DMS53 treated with DMSO at 0.1 percent for 48 hours (cell line): ENCODE data around the gene GOLGA7B.
A peak's percentile ranks its signal among the peaks of the same experiment; 100 is the strongest.

Experiments used
- DNase-seq: peaks from one replicate; lab custom pipeline; 2025; ENCODE audit not compliant: unreplicated experiment; lab: John Stamatoyannopoulos, UW

The GOLGA7B gene

DNA sequence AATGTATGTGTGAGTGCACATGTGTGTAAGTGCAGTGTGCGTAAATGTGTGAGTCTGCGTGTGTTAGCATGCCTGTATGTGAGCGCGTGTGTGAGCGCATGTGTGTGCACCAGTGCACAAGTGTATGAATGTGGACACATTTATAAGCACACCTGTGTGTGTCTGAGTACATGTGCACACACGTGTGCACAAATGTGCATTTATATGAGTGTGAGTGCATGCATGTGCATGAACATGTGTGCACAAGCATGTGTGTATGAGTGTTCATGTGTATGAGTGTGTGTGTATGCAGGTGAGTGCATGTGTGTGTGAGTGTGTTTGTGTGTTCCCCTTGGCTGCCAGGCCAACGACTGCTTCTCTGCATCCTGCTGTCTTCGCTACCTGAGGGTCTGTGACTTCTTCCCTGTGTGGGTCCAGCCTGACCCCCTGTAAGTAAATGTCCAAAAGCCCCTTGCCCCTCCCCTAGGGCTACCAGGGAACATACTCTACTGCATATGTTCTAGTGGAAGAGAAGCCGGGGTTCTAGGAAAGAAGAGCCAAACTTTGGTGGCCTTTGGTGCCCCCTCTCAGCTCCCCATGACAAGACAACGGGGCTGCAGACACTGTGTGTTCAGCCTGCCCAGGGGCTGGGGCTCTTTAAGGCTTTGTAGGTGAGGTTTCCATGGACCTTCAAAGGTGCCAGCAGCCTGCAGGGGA is 17.0 kb downstream of the GOLGA7B start:
- DNase-seq = no peak

GRCh38 chr10:97867220-97867800 is 17.7 kb downstream of the GOLGA7B start:
- DNase-seq = no peak

DNA sequence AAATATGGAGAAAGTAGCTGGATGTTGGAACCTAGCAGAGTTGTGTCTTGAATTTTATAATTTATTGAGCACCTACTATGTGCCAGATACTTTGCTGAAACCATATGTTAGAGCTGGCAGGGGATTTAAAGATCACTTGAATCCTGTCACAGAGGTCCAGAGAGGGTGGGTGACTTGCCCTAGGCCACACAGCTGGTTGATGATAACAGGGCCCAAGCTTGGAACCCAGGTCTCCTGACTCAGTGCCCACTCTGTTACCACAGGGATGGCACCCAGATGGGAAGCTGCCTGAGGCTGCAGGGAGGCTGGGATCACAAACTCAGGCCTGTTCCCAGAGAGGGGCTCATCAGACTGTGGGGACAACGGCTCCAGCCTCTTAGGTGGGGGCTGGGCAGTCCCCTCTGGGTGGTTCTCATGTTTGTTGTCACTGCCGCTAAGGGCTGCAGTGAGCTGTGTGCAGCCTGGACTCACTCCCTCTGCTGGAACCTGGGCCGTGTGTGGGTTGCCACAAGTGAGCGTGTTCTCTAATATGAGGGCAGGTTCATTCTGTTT is 18.6 kb downstream of the GOLGA7B start:
- DNase-seq = no peak

DNA sequence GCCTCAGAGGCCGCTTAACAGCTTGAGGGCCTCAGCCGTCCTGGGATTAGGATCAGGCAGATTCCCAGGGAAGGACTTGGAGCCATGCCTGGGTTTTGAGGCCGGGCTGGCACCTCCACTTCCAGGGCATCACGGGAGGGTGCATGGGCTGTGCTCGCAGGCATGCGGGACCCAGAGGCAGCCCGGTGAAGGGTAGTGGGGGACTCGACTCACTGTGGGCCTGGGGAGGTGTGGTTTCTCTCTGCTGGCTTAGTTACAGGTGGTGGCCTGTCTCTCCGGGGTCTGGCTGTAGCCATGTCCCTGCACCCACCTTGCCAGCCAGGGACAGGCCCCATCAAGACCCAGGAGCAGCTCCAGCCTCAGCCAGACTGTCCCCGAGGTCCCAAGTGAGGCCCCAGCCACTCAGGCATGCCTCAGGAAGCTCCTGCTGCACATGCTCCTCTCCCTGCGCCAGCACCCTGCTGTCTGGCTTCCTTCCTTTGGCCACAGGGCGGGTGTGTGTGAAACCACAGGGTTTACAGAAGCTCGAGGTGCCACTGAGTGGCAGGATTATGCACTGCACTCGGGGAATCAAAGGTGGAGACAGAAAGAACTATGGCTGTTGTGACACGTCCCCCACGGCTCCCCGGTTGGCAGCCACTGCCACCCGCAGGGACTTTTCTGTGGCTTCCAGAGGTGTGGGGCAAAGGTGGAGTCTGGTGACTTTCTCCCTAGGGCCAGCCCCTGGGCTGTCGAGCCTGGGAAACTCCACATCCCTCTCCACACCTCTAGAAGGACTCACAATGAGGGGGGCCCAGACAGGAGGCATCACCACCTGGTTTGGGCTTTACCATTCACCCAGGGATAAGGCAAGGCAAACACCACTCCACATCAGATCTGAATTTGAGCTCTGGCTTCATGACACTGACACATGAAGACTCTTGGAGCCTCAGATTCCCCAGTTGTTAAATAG is 19.7 kb downstream of the GOLGA7B start:
- DNase-seq = peak; percentile 99

DNA sequence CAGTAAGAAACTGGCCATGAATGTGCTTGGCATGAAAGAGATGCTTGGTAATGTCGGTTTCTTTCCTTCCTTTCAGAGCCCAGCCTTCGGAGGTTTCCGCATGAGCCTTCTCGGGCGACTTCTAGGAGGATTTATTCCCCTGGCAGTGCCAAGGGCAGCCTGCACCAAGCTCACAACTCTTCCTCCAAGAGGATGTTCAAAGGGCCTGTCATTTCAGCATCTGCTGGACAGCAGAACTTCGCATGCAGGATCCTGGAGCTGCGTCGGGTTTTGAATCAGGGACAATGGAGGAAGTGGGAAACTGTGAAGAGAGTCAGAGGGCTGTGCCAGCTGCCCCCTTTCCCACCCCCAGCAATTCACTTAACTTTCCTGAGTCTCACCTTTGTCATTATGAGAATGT is 21.3 kb downstream of the GOLGA7B start:
- DNase-seq = no peak

GRCh38 chr10:97873569-97873968 is 23.9 kb downstream of the GOLGA7B start:
- DNase-seq = no peak

GRCh38 chr10:97874332-97874731 is 24.7 kb downstream of the GOLGA7B start:
- DNase-seq = no peak

- no peak for DNase-seq
Observed at GRCh38 chr10:97875391-97875790, 25.7 kb downstream of the GOLGA7B start.

DNA sequence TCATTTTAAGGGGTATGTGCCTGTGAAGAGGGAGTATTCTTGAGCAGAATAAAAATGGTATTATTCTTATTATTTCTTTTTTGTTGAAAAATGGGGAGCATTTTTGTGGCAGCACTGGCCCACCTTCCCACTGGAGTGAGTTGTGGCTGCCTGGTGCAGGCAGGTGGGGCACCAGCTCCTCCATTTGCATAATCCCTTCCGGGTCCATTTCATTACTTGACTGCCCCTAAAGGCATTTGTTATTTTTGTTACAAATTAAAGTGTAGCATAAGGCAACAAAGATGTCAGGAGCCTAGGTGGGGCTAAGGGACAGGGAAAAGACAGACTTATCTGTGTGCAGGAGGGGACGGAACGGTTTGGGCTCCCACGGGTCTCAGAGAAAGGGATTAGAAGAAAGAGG is 26.8 kb downstream of the GOLGA7B start:
- DNase-seq = no peak

- no peak for DNase-seq
Observed at GRCh38 chr10:97879241-97879640, 29.6 kb downstream of the GOLGA7B start.

DNA sequence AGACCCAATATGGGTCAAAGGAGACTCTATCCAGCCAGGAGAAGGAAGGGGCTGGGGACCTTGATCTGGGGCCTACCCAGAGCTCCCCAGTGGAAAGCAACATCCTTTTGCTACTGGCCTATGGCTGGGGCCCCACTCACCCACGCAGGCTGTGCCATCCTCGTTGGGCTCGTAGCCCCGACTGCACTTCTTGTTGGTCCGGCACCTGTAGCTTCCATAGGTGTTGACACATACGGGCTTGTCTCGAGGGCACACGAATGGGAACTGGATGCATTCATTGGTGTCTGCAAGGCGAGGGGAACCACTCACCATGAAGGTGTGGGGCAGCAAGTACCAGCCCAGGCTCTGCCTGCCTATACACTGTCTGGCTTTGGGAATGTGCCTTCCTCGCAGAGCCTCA is 30.5 kb downstream of the GOLGA7B start:
- no peak for DNase-seq

DNA sequence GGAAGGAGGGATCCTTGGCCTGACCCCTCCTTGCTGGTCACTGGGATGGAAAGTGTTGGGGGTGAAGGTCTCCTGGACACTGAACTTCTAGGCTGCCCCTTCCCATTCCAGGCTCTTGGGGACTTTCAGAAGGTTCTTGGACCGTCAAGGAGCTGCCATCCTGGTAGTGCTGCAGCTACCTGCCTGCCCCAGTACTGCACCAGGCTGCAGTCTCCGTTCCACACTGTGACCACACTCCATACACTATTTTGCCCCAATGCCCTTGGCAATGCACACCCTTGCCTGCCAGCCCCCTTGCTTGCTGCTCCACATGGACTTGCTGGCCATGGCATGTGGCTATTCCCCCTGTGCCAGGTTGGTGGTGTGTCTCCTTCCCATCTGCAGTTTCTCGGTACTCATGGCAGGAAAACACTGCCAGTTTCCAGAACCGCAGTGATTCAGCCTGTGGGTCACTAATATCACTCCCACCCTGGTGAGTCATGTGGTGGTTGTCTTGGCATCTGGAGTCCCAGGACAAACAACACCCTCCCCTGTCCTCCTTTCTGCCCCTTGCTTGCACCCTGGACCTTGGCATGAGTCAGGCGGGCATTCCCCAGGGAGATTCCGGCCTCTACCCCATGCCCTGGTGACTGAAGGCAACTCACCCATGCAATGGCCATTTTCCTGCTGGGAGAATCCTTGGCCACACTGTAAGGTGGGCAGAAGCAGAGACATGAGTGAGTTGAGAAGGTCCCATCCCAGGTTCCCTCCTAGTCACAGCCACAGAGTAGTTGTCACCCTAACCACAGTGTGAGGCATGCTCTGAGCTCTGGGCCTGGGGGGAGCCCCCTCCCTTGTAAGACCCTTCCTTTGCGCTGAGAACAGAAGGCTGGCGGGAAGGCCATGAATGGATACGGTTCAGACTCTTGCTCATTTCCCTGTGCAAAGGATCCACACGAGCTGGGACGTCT is 32.8 kb downstream of the GOLGA7B start:
- DNase-seq = no peak

GRCh38 chr10:97883092-97883485 is 33.4 kb downstream of the GOLGA7B start:
- no peak for DNase-seq

GRCh38 chr10:97886286-97886685 is 36.6 kb downstream of the GOLGA7B start:
- no peak for DNase-seq

DNA sequence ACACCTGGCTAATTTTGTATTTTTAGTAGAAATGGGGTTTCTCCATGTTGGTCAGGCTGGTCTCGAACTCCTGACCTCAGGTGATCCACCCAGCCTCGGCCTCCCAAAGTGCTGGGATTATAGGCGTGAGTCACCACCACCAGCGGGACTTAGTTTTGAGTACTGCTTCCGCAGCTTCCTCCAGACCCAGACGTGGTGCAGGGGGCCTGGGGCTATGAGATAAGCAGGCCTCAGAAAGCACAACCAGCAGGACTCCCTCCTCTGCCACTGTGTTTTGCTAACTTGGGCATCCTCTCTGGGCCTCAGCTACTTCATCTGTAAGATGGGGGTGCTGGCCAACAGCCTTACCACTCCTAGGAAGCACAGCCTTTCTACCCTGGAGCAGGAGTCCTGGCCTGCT is 37.8 kb downstream of the GOLGA7B start:
- DNase-seq = no peak

GRCh38 chr10:97888134-97888533 is 38.5 kb downstream of the GOLGA7B start:
- DNase-seq = no peak

- DNase-seq = no peak
Observed at GRCh38 chr10:97888641-97889262, 39.1 kb downstream of the GOLGA7B start.

DNA sequence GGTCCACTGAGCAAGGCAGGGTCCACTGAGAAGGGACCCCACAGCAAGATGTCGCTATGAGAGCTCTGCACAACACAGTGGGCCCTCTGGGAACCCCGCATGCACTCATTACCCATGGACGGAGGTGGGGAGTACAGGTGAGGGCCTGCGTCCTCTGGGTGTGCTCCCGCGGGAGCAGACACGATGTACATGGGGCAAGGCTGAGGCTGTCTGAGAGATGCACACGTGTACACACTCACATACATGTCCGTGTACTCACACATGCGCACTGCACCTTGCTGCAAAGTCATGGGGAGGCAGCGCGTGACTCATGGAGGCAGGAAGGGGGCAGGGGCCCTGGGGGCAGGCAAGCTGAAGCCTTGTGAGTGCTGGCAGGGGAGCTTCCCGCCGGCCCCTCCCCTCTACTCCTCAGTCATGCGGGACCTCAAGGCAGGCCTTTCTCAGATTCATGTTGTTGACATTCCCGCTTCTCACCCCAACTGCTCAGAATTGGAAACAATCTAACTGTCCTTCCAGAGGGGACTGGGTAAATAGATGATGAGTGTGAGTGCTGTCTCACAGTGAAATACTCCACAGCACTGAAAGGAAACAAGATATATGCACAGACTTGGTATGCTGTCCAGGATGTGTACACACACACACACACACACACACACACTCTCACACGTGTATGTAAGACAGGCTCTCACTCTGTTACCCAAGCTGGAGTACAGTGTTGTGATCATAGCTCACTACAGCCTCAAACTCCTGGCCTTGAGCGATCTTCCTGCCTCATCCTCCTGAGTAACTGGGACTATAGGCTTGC is 40.0 kb downstream of the GOLGA7B start:
- DNase-seq = no peak

DNA sequence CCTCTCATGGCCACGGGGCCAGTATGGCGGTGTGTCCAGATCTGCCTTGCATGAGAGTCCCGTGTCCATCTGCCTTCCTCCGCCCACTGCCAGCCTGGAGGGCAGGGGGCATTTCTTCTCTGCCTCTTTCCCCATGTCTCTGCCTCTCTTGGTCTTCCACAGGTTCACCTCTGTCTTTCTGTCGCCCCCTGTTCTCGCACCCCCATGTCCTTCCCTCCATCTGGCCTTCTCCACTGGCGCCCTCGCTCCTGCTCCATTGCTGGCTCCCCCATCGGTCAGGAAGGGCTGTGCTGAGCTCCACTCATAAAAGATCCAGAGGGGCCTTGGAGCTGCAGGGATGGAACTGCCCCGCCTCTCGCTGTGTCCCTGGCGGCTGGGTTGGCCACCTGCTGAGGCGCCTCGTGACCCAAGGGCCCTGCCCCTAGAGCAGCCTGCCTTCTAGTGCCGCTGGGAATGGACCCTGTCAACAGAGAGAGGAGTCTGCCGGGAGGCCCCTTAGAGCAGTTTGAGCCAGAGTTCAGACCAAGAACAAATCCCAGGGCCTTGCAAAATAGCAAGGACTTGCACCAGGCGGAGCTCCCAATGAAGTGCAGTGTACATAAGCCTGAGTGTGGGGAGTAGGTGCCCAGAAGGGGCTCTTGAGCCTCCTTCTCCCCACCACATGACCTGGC is 42.0 kb downstream of the GOLGA7B start:
- no peak for DNase-seq
